Neural progenitor cell (in vitro differentiated cells): Measurements from ENCODE around the gene DXO. TPM values are rescaled to one million over a fixed set of nuclear protein-coding genes. Genes with fewer than 3 reads are reported as not detected.
A peak's percentile ranks its signal among the peaks of the same experiment; 100 is the strongest.
"Not testable (repeated sequence)": the region's sequence is repeated elsewhere in the genome, so short reads cannot be mapped to it uniquely, and the experiment has no call there.

Experiments used
- DNase-seq: peaks from one replicate; pipeline ENCODE4 v3.0.0-alpha.2; 2016; ENCODE audit warnings: low spot score
- H2AFZ ChIP-seq: fragments of 200-600 bp; sonication (generic); replicated peaks from 2 replicates; pipeline ENCODE4 v1.6.1; 2016; ENCODE audit warnings: antibody characterized with exemption
- H3F3A ChIP-seq: fragments of 200-600 bp; sonication (generic); 2 replicates; pipeline ENCODE4 v1.6.1; 2016; ENCODE audit warnings: antibody characterized with exemption, low read depth
- H3K27ac ChIP-seq: fragments of 200-600 bp; sonication (generic); 2 replicates; pipeline ENCODE4 v1.5.1; 2016; ENCODE audit warnings: mild to moderate bottlenecking
- H3K27me3 ChIP-seq: fragments of 200-600 bp; sonication (generic); 2 replicates; pipeline ENCODE4 v1.6.1; 2016; ENCODE audit warnings: mild to moderate bottlenecking, moderate library complexity
- H3K36me3 ChIP-seq: fragments of 200-600 bp; sonication (generic); 2 replicates; pipeline ENCODE4 v1.5.1; 2016
- H3K4me1 ChIP-seq: fragments of 200-600 bp; sonication (generic); 2 replicates; pipeline ENCODE4 v1.6.1; 2016; ENCODE audit warnings: mixed run types
- H3K4me2 ChIP-seq: fragments of 200-600 bp; sonication (generic); 2 replicates; pipeline ENCODE4 v1.6.1; 2016
- H3K4me3 ChIP-seq: fragments of 200-600 bp; sonication (generic); 2 replicates; pipeline ENCODE4 v1.5.1; 2016
- H3K79me2 ChIP-seq: fragments of 200-600 bp; sonication (generic); 2 replicates; pipeline ENCODE4 v1.6.1; 2016; ENCODE audit warnings: low read depth
- H3K9ac ChIP-seq: fragments of 200-600 bp; sonication (generic); 2 replicates; pipeline ENCODE4 v1.6.1; 2016
- H3K9me3 ChIP-seq: fragments of 200-600 bp; sonication (generic); 2 replicates; pipeline ENCODE4 v1.5.1; 2016; ENCODE audit warnings: low read depth
- H4K20me1 ChIP-seq: fragments of 200-600 bp; sonication (generic); 2 replicates; pipeline ENCODE4 v1.6.1; 2016; ENCODE audit warnings: low read depth
- H3K27ac Mint-ChIP-seq: 3 replicates; pipeline ENCODE4 v1.8.0; 2021; ENCODE audit warnings: mixed read lengths
- H3K27me3 Mint-ChIP-seq: 2 replicates; pipeline ENCODE4 v1.8.0; 2022; ENCODE audit warnings: low read depth, mild to moderate bottlenecking, inconsistent platforms, moderate library complexity, mixed read lengths; ENCODE audit not compliant: insufficient read depth
- H3K36me3 Mint-ChIP-seq: 3 replicates; pipeline ENCODE4 v1.8.0; 2021; ENCODE audit warnings: mixed read lengths
- H3K4me1 Mint-ChIP-seq: 3 replicates; pipeline ENCODE4 v1.8.0; 2021; ENCODE audit warnings: mixed read lengths
- H3K4me3 Mint-ChIP-seq: 3 replicates; pipeline ENCODE4 v1.8.0; 2021; ENCODE audit warnings: mild to moderate bottlenecking, moderate library complexity, mixed read lengths
- H3K9me3 Mint-ChIP-seq: 3 replicates; pipeline ENCODE4 v1.8.0; 2020; ENCODE audit warnings: mixed read lengths
- EZH2 ChIP-seq: fragments of 200-600 bp; sonication (generic); IDR thresholded peaks from 2 replicates; pipeline ENCODE4 v1.6.1; 2017; ENCODE audit warnings: antibody characterized with exemption, mild to moderate bottlenecking, moderate library complexity
- EZH2phosphoT487 ChIP-seq: fragments of 200-600 bp; sonication (generic); IDR thresholded peaks from 2 replicates; pipeline ENCODE4 v1.6.1; 2017; ENCODE audit warnings: antibody characterized with exemption
- total RNA-seq: library from RNA; depleted of rRNA; stranded (reverse); fragments of >200 nt; gene quantifications from 2 replicates; pipeline ENCODE4 v1.2.3, GENCODE V29; 2015; ENCODE audit warnings: low replicate concordance
- TF ChIP-seq, protein P1 (sequence below): fragments of 200-600 bp; sonication (generic); IDR thresholded peaks from 2 replicates; pipeline ENCODE4 v1.5.1; 2017; ENCODE audit warnings: antibody characterized with exemption, mild to moderate bottlenecking

Gene DXO
- total RNA-seq, 1 donor from 2014 or later, result 10.2 TPM

DNA sequence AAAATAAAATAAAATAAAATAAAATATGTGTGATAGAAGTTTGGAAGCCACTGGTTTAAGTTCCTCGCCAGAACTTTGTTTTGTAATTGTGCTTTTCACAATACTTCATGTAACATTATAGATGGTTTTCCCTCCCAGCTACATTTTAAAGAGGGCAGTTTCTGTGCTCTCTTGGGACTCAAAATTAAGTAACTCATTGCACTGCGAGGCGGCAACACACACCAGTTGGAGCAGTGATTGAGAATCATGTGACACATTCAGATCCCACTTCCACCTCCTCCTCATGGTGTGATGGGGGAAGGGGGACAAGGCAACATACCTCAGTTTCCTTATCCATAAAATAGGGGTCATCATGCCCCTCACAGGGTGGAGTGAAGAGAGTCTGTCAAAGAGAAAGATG lies 36.9 kb downstream of the DXO start:
- Histone ChIP-seq H4K20me1 (no peaks in the 10 kb centered on the region), H3K4me3 (no peak overlapping the region), H2AFZ (no peak overlapping the region), H3K4me2 (no peak overlapping the region), H3K27me3 (no peaks in the 10 kb centered on the region), H3K27ac (no peak overlapping the region), H3K9me3 (no peaks in the 10 kb centered on the region), H3K79me2 (no peaks in the 10 kb centered on the region), H3K36me3 (no peaks in the 10 kb centered on the region), H3F3A (no peaks in the 10 kb centered on the region), H3K4me1 (no peaks in the 10 kb centered on the region), H3K9ac (no peak overlapping the region)
- Mint-ChIP-seq H3K27ac (no peak overlapping the region), H3K4me1 (peaks cover under 1% of the 10 kb centered on the region), H3K4me3 (no peak overlapping the region), H3K27me3 (peaks cover 11% of the 10 kb centered on the region), H3K36me3 (no peaks in the 10 kb centered on the region), H3K9me3 (peaks cover 8% of the 10 kb centered on the region)
- no peak for TF ChIP-seq EZH2phosphoT487
- TF ChIP-seq, protein P1, sequence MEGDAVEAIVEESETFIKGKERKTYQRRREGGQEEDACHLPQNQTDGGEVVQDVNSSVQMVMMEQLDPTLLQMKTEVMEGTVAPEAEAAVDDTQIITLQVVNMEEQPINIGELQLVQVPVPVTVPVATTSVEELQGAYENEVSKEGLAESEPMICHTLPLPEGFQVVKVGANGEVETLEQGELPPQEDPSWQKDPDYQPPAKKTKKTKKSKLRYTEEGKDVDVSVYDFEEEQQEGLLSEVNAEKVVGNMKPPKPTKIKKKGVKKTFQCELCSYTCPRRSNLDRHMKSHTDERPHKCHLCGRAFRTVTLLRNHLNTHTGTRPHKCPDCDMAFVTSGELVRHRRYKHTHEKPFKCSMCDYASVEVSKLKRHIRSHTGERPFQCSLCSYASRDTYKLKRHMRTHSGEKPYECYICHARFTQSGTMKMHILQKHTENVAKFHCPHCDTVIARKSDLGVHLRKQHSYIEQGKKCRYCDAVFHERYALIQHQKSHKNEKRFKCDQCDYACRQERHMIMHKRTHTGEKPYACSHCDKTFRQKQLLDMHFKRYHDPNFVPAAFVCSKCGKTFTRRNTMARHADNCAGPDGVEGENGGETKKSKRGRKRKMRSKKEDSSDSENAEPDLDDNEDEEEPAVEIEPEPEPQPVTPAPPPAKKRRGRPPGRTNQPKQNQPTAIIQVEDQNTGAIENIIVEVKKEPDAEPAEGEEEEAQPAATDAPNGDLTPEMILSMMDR, result no peak
- TF ChIP-seq EZH2, result no peak
- DNase-seq, result no peak

DNA sequence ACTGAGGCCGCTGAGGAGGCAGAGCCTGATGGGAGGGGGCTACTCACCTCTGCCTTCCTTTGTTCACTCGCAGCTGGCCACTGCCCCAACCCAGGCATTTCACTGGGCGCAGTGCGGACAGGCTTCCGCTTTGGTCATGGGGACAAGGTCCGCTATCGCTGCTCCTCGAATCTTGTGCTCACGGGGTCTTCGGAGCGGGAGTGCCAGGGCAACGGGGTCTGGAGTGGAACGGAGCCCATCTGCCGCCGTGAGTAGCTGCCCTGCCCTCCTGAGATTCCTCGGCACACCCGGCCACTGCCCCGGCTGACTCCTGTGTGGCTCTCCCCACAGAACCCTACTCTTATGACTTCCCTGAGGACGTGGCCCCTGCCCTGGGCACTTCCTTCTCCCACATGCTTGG lies 38.4 kb downstream of the DXO start:
- TF ChIP-seq EZH2phosphoT487 (no peak), EZH2 (no peak)
- TF ChIP-seq, protein P1, result no peak

DNA sequence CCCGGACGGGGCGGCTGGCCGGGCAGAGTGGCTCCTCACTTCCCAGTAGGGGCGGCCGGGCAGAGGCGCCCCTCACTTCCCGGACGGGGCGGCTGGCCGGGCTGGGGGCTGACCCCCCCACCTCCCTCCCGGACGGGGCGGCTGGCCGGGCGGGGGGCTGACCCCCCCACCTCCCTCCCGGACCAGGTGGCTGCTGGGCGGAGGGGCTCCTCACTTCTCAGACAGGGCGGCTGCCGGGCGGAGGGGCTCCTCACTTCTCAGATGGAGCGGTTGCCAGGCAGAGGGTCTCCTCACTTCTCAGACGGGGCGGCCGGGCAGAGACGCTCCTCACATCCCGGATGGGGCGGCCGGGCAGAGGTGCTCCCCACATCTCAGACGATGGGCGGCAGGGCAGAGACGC lies 39.8 kb downstream of the DXO start:
- H3K4me3 Mint-ChIP-seq, H3K27ac Mint-ChIP-seq, H4K20me1 ChIP-seq, H3K9me3 ChIP-seq, H2AFZ ChIP-seq, H3K4me2 ChIP-seq, DNase-seq, H3F3A ChIP-seq, H3K9ac ChIP-seq, H3K4me1 Mint-ChIP-seq, H3K9me3 Mint-ChIP-seq, H3K36me3 ChIP-seq, H3K79me2 ChIP-seq, H3K4me3 ChIP-seq, H3K36me3 Mint-ChIP-seq, H3K4me1 ChIP-seq, H3K27ac ChIP-seq, H3K27me3 ChIP-seq: not testable (repeated sequence)
- H3K27me3 Mint-ChIP-seq, result peaks cover 16% of the 10 kb centered on the region

More for the DNA sequence above, 38.4 kb downstream of the DXO start:
- Mint-ChIP-seq H3K27ac (peak overlapping the region; percentile 50), H3K27me3 (peaks cover 11% of the 10 kb centered on the region), H3K4me3 (no peak overlapping the region), H3K9me3 (peaks cover 8% of the 10 kb centered on the region), H3K36me3 (no peaks in the 10 kb centered on the region), H3K4me1 (no peaks in the 10 kb centered on the region)
- Histone ChIP-seq H3K4me2 (no peak overlapping the region), H3K27me3 (no peaks in the 10 kb centered on the region), H3F3A (no peaks in the 10 kb centered on the region), H4K20me1 (no peaks in the 10 kb centered on the region), H2AFZ (no peak overlapping the region), H3K4me1 (no peaks in the 10 kb centered on the region), H3K27ac (no peak overlapping the region), H3K36me3 (no peaks in the 10 kb centered on the region), H3K9me3 (no peaks in the 10 kb centered on the region), H3K4me3 (no peak overlapping the region), H3K9ac (no peak overlapping the region), H3K79me2 (no peaks in the 10 kb centered on the region)
- DNase-seq, result no peak

DNA sequence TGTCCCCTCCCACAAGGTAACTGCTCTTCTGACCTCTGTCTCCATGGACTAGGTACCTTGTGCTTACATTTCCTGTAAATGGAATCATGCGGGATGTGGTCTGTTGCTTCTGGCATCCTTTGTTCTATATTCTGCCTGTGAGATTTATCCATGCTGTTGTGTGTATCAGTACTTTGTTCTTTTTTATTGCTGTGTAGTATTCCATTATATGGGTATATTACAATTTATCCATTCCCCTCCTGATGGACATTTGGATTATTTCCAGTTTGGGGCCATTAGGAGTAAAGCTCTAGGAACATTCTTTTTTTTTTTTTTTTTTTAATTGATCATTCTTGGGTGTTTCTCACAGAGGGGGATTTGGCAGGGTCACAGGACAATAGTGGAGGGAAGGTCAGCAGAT lies 41.0 kb downstream of the DXO start:
- H3K27ac ChIP-seq, result no peak overlapping the region
- TF ChIP-seq EZH2, result no peak
- TF ChIP-seq EZH2phosphoT487, result no peak
- TF ChIP-seq, protein P1, result no peak
- no peak overlapping the region for H2AFZ ChIP-seq
- no peaks in the 10 kb centered on the region for H4K20me1 ChIP-seq
- Mint-ChIP-seq H3K27me3 (peaks cover 14% of the 10 kb centered on the region), H3K4me1 (no peaks in the 10 kb centered on the region), H3K36me3 (no peaks in the 10 kb centered on the region), H3K27ac (no peak overlapping the region), H3K4me3 (no peak overlapping the region), H3K9me3 (peaks cover 8% of the 10 kb centered on the region)
- H3K4me1 ChIP-seq, result no peaks in the 10 kb centered on the region
- H3F3A ChIP-seq, result no peaks in the 10 kb centered on the region
- H3K4me2 ChIP-seq, result no peak overlapping the region
- no peak overlapping the region for H3K4me3 ChIP-seq
- H3K27me3 ChIP-seq, result no peaks in the 10 kb centered on the region
- H3K36me3 ChIP-seq, result no peaks in the 10 kb centered on the region
- no peaks in the 10 kb centered on the region for H3K79me2 ChIP-seq
- H3K9me3 ChIP-seq, result no peaks in the 10 kb centered on the region
- H3K9ac ChIP-seq, result no peak overlapping the region
- no peak for DNase-seq
